ENCODE data around the gene LPCAT2. TPM values are rescaled to one million over a fixed set of nuclear protein-coding genes. Genes with fewer than 3 reads are reported as not detected.
A peak's percentile ranks its signal among the peaks of the same experiment; 100 is the strongest.

LPCAT2 gene
- total and polyA plus RNA-seq, 7 donors, result 1.0 to 4.3 (median 2.1) TPM

GRCh38 chr16:55490301-55490700, 18.6 kb upstream of the LPCAT2 start:
- TF ChIP-seq, protein P1, sequence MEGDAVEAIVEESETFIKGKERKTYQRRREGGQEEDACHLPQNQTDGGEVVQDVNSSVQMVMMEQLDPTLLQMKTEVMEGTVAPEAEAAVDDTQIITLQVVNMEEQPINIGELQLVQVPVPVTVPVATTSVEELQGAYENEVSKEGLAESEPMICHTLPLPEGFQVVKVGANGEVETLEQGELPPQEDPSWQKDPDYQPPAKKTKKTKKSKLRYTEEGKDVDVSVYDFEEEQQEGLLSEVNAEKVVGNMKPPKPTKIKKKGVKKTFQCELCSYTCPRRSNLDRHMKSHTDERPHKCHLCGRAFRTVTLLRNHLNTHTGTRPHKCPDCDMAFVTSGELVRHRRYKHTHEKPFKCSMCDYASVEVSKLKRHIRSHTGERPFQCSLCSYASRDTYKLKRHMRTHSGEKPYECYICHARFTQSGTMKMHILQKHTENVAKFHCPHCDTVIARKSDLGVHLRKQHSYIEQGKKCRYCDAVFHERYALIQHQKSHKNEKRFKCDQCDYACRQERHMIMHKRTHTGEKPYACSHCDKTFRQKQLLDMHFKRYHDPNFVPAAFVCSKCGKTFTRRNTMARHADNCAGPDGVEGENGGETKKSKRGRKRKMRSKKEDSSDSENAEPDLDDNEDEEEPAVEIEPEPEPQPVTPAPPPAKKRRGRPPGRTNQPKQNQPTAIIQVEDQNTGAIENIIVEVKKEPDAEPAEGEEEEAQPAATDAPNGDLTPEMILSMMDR (IDR thresholded peaks at IDR 0.05), result no peak
- peaks cover 0 to 14% of the 10 kb centered on the region in 2 donors for H3K36me3 ChIP-seq (ENCODE audit: insufficient read depth in 1 of 2, low read depth in 1 of 2)
- no peaks in the 10 kb centered on the region for H3K4me1 ChIP-seq
- intact Hi-C loops (cut with DNase I), result no loop called here
- peaks cover 0 to 4% (median 0%) of the 10 kb centered on the region in 3 donors for H3K27me3 ChIP-seq (ENCODE audit: insufficient read depth in 3 of 3, low read length in 2 of 3)
- 86 to 100% (median 95%) methylated on average over 2 of the region's 2 CpGs for WGBS, 3 donors
- DNase-seq (no peak), ATAC-seq (no peak)
- no peaks in the 10 kb centered on the region for H3K9me3 ChIP-seq
- no peak overlapping the region for H3K4me3 ChIP-seq
- no peak overlapping the region for H3K27ac ChIP-seq

GRCh38 chr16:55491691-55492090, 17.2 kb upstream of the LPCAT2 start:
- H3K4me1 ChIP-seq, result no peaks in the 10 kb centered on the region
- WGBS, 3 donors, result 61 to 75% (median 69%) methylated on average over 7 of the region's 7 CpGs
- H3K9me3 ChIP-seq, result no peaks in the 10 kb centered on the region
- ATAC-seq, result peak in 2 of 4 donors; percentile 8 to 22
- H3K4me3 ChIP-seq, result no peak overlapping the region
- intact Hi-C loops (cut with DNase I), result no loop called here
- no peak for DNase-seq
- peaks cover 0 to 4% (median 0%) of the 10 kb centered on the region in 3 donors for H3K27me3 ChIP-seq (ENCODE audit: insufficient read depth in 3 of 3, low read length in 2 of 3)
- peaks cover 0 to 11% of the 10 kb centered on the region in 2 donors for H3K36me3 ChIP-seq (ENCODE audit: insufficient read depth in 1 of 2, low read depth in 1 of 2)
- H3K27ac ChIP-seq, result no peak overlapping the region
- TF ChIP-seq, protein P1 (IDR thresholded peaks at IDR 0.05), result no peak

GRCh38 chr16:55492756-55493380, 16.0 kb upstream of the LPCAT2 start:
- ATAC-seq (no peak), DNase-seq (no peak)
- H3K27ac ChIP-seq, result no peak overlapping the region
- no peaks in the 10 kb centered on the region for H3K9me3 ChIP-seq
- 82 to 92% (median 85%) methylated on average over 10 of the region's 10 CpGs for WGBS, 3 donors
- no peak overlapping the region for H3K4me3 ChIP-seq
- peaks cover 0 to 4% (median 0%) of the 10 kb centered on the region in 3 donors for H3K27me3 ChIP-seq (ENCODE audit: insufficient read depth in 3 of 3, low read length in 2 of 3)
- no peaks in the 10 kb centered on the region for H3K4me1 ChIP-seq
- peaks cover 0 to 11% of the 10 kb centered on the region in 2 donors for H3K36me3 ChIP-seq (ENCODE audit: insufficient read depth in 1 of 2, low read depth in 1 of 2)
- TF ChIP-seq, protein P1 (IDR thresholded peaks at IDR 0.05), result no peak
- intact Hi-C loops (cut with DNase I), result no loop called here

DNA sequence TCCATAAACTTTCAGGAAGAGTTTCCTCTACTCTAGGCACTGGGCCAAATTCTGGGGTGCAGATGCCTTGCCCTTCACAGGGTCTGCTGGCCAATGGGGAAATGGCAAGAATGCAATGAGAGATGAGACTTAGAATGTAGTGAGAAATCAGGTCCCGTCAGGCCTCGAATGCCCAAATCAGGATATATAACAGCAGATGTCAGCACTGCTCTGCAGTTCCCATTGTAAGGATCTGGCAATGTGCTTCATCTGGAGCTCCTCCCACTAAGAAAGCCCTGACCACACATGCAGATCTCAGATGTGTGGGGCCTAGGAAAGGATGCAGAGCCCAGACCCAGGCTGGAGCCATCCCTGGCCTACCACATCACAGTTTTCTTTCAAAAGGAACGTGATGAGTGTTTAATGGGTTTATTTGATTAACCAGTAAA, 13.9 kb upstream of the LPCAT2 start:
- Histone ChIP-seq H3K27ac (no peak overlapping the region), H3K36me3 (ENCODE audit: insufficient read depth in 1 of 2, low read depth in 1 of 2) (no peaks in the 10 kb centered on the region), H3K4me1 (no peaks in the 10 kb centered on the region), H3K9me3 (no peaks in the 10 kb centered on the region), H3K4me3 (no peak overlapping the region), H3K27me3 (ENCODE audit: insufficient read depth in 3 of 3, low read length in 2 of 3) (no peaks in the 10 kb centered on the region)
- peak; percentile 55 to 72 (median 62) for ATAC-seq
- 23 to 35% (median 29%) methylated on average over 3 of the region's 3 CpGs for WGBS, 3 donors
- intact Hi-C loops (cut with DNase I), result no loop called here
- TF ChIP-seq, protein P1 (IDR thresholded peaks at IDR 0.05), result peak; percentile 41
- no peak for DNase-seq
